GM18505 (cell line): ENCODE measurements around the gene LTK.

Source experiments
- ATAC-seq: cut with Tn5 transposase; IDR thresholded peaks from one replicate; pipeline ENCODE4 v1.9.1; 2021; ENCODE audit not compliant: unreplicated experiment
- POLR2A ChIP-seq: IDR thresholded peaks from 4 replicates; pipeline ENCODE4 v1.6.1; 2011; ENCODE audit warnings: borderline replicate concordance; ENCODE audit not compliant: insufficient read depth, insufficient read length; ENCODE audit errors: extremely low read depth

Gene LTK

GRCh38 chr15:41462084-41462795 is 51.4 kb downstream of the LTK start:
- no peak for TF ChIP-seq POLR2A
- no peak for ATAC-seq
